ENCODE results near the gene DAPK2.
A peak's percentile ranks its signal among the peaks of the same experiment; 100 is the strongest.

The DAPK2 gene

GRCh38 chr15:64009798-64010261 lies 36.5 kb downstream of the DAPK2 start:
- no peak overlapping the region for H3K27ac ChIP-seq
- TF ChIP-seq ZFX (IDR thresholded peaks at IDR 0.05) = no peak
- no peak for TF ChIP-seq CTCF (conservative IDR thresholded peaks at IDR 0.05)

DNA sequence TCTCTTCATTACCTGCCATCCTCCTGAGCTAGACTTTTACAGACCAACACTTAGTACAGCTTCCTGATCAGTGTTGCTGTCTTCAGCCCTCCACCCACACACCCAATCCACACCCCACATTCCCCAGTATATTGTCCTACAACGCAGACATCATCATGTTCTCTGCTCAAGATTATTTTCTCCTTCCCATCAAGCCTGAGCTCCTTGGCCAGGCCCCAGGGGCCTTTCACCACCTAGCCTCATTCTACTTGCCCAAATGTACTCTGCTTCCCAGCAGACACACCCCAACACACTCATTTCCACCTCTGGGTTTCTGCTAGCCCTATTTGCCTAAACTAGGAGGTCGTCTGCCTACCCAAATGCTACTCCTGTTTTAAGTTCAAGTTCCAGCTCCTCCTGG lies 37.0 kb downstream of the DAPK2 start:
- H3K27ac ChIP-seq = no peak overlapping the region
- no peak for TF ChIP-seq ZFX (IDR thresholded peaks at IDR 0.05)
- TF ChIP-seq CTCF (conservative IDR thresholded peaks at IDR 0.05) = no peak

- no peak overlapping the region for H3K27ac ChIP-seq
- TF ChIP-seq CTCF (conservative IDR thresholded peaks at IDR 0.05) (no peak), ZFX (IDR thresholded peaks at IDR 0.05) (no peak)
Measured at GRCh38 chr15:64008177-64008576, 38.1 kb downstream of the DAPK2 start.

GRCh38 chr15:64006642-64007041 lies 39.6 kb downstream of the DAPK2 start:
- no peak for TF ChIP-seq ZFX (IDR thresholded peaks at IDR 0.05)
- no peak for TF ChIP-seq CTCF (conservative IDR thresholded peaks at IDR 0.05)
- peak overlapping the region; percentile 77 for H3K27ac ChIP-seq

DNA sequence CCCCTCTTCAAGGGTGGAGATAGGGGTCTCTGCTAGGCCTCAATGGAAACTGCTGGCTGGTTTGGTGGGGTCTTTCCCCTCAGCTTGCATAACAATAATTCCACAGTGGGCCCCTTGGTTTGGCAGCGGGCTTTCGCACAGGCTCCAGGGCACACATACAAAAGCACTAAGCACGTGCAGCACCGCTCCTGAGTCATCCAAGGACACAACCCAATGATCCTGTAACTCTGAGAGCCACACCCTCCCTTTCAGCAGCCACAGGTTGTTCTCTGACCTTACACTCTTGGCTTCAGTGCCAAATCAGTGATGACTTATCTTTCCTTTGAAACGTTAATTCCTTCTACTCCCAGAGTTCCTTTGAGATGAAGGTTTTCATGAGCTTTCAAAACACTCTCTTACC lies 41.7 kb downstream of the DAPK2 start:
- TF ChIP-seq ZFX (IDR thresholded peaks at IDR 0.05) (no peak), CTCF (conservative IDR thresholded peaks at IDR 0.05) (no peak)
- peak overlapping the region; percentile 77 for H3K27ac ChIP-seq

DNA sequence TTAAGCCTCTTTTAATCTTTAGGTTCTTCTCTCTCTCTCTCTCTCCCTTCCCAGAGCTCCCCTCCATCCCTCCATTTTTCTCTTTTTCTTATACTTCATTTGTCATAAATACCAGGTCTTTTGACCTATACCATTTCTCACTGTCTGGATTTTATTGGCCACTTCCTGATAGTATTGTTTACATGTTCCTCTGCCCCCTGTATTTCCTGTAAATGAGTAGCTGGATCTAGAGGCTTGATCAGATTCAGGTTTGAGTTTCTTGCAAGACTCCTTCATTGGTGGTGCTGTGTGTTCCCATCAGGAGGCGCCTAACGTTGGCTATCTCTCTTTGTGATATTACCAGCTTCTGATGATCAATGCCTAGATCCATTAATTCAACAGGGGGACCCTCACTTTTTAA lies 42.2 kb downstream of the DAPK2 start:
- TF ChIP-seq ZFX (IDR thresholded peaks at IDR 0.05) (no peak), CTCF (conservative IDR thresholded peaks at IDR 0.05) (no peak)
- H3K27ac ChIP-seq = peak overlapping the region; percentile 77

GRCh38 chr15:64003182-64003581 lies 43.1 kb downstream of the DAPK2 start:
- peak overlapping the region; percentile 77 for H3K27ac ChIP-seq
- TF ChIP-seq CTCF (conservative IDR thresholded peaks at IDR 0.05) (no peak), ZFX (IDR thresholded peaks at IDR 0.05) (no peak)

Measured in C4-2B (cell line).